Smooth muscle cell (in vitro differentiated cells): ENCODE measurements around the gene SIPA1. TPM values are rescaled to one million over a fixed set of nuclear protein-coding genes. Genes with fewer than 3 reads are reported as not detected.

Experiments used
- DNase-seq: peaks from one replicate; lab custom pipeline; 2025; ENCODE audit not compliant: unreplicated experiment; lab: John Stamatoyannopoulos, UW
- H2AFZ ChIP-seq: fragments of 200-600 bp; sonication (generic); 2 replicates; pipeline ENCODE4 v1.6.0; 2016; ENCODE audit warnings: antibody characterized with exemption, low read depth, mild to moderate bottlenecking
- H3F3A ChIP-seq: fragments of 200-600 bp; sonication (generic); 2 replicates; pipeline ENCODE4 v1.6.0; 2017; ENCODE audit warnings: antibody characterized with exemption, low read depth
- H3K27ac ChIP-seq: fragments of 200-600 bp; sonication (generic); 2 replicates; pipeline ENCODE4 v1.5.1; 2016; ENCODE audit warnings: low read depth, mild to moderate bottlenecking
- H3K27me3 ChIP-seq: fragments of 200-600 bp; sonication (generic); 2 replicates; pipeline ENCODE4 v1.6.1; 2016; ENCODE audit warnings: low read depth, mild to moderate bottlenecking
- H3K36me3 ChIP-seq: fragments of 200-600 bp; sonication (generic); 2 replicates; pipeline ENCODE4 v1.5.1; 2016; ENCODE audit warnings: low read depth
- H3K4me1 ChIP-seq: fragments of 200-600 bp; sonication (generic); 2 replicates; pipeline ENCODE4 v1.5.1; 2016; ENCODE audit warnings: low read depth
- H3K4me2 ChIP-seq: fragments of 200-600 bp; sonication (generic); 2 replicates; pipeline ENCODE4 v1.6.0; 2016; ENCODE audit warnings: mild to moderate bottlenecking
- H3K4me3 ChIP-seq: fragments of 200-600 bp; sonication (generic); 2 replicates; pipeline ENCODE4 v1.5.1; 2016; ENCODE audit warnings: mild to moderate bottlenecking
- H3K79me2 ChIP-seq: fragments of 200-600 bp; sonication (generic); 2 replicates; pipeline ENCODE4 v1.6.0; 2016; ENCODE audit warnings: low read depth, mild to moderate bottlenecking
- H3K9ac ChIP-seq: fragments of 200-600 bp; sonication (generic); 2 replicates; pipeline ENCODE4 v1.6.0; 2016; ENCODE audit warnings: low read depth
- H3K9me3 ChIP-seq: fragments of 200-600 bp; sonication (generic); replicated peaks from 2 replicates; pipeline ENCODE4 v1.5.1; 2016; ENCODE audit warnings: low read depth
- H4K20me1 ChIP-seq: fragments of 200-600 bp; sonication (generic); 2 replicates; pipeline ENCODE4 v1.6.0; 2016; ENCODE audit warnings: low read depth
- WGBS: methylation state at CpG from one replicate; pipeline ENCODE4 v1.1.7; 2016; ENCODE audit warnings: low lambda C conversion rate; 5-methylcytosine and 5-hydroxymethylcytosine counted together
- polyA plus RNA-seq: library from polyadenylated mRNA; unstranded; fragments of >200 nt; fragmentation: Nextera tagmentation; extraction: Ambion mirVana; gene quantifications from 2 replicates; pipeline ENCODE4 v1.2.1, GENCODE V29; 2016
- total RNA-seq: library from RNA; depleted of rRNA; stranded (reverse); fragments of >200 nt; gene quantifications from 2 replicates; pipeline ENCODE4 v1.2.3, GENCODE V29; 2014
- TF ChIP-seq, protein P1 (sequence below): fragments of 200-600 bp; sonication (generic); IDR thresholded peaks from 2 replicates; pipeline ENCODE4 v1.5.1; 2017; ENCODE audit warnings: borderline replicate concordance, mild to moderate bottlenecking, antibody characterized with exemption; ENCODE audit not compliant: insufficient read depth, poor library complexity, severe bottlenecking

Gene SIPA1
- total and polyA plus RNA-seq, 2 experiments from 2014 or later = 9.8 to 67.6 TPM

DNA sequence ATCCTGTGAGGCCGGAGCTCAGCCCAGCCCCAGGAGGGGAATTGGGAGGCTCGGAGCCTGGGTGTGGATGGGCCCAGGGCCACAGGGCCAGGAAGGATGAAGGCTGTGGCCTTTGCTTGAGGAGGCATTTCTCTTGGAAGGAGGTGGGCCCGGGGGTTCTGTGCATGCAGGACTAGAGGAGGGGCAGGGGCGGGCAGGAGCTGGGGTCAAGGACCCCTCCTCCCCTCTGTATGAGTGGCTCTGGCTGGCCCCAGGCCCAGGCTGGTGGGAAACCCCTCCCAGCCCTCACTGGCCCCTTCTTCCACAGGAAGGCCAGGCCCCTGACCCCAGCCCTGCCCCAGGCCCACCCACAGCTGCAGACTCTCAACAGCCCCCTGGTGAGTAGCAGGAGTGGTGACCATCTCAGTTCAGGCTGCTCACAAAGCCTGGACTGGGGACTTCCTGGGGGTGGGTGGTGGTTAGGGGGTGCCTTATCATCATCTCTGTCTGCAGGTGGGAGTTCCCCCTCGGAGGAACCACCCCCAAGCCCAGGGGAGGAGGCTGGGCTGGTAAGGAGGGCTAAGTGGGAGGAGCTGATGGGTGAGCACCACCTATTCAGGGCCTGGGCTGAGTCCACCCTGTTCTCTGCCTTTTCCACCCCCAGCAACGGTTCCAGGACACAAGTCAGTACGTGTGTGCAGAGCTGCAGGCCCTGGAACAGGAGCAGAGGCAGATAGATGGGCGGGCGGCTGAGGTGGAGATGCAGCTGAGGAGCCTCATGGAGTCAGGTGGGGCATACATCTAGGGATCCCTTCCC, 48.3 kb upstream of the SIPA1 start:
- H3K27ac ChIP-seq = no peak overlapping the region
- no peaks in the 10 kb centered on the region for H3K79me2 ChIP-seq
- H3K4me3 ChIP-seq = no peak overlapping the region
- no peak overlapping the region for H3K4me2 ChIP-seq
- no peaks in the 10 kb centered on the region for H3K36me3 ChIP-seq
- H2AFZ ChIP-seq = no peak overlapping the region
- 90% methylated on average over 8 of the region's 9 CpGs for WGBS
- H3K27me3 ChIP-seq = peaks cover 2% of the 10 kb centered on the region
- no peaks in the 10 kb centered on the region for H4K20me1 ChIP-seq
- DNase-seq = no peak
- H3F3A ChIP-seq = peaks cover 5% of the 10 kb centered on the region
- no peaks in the 10 kb centered on the region for H3K9me3 ChIP-seq
- TF ChIP-seq, protein P1, sequence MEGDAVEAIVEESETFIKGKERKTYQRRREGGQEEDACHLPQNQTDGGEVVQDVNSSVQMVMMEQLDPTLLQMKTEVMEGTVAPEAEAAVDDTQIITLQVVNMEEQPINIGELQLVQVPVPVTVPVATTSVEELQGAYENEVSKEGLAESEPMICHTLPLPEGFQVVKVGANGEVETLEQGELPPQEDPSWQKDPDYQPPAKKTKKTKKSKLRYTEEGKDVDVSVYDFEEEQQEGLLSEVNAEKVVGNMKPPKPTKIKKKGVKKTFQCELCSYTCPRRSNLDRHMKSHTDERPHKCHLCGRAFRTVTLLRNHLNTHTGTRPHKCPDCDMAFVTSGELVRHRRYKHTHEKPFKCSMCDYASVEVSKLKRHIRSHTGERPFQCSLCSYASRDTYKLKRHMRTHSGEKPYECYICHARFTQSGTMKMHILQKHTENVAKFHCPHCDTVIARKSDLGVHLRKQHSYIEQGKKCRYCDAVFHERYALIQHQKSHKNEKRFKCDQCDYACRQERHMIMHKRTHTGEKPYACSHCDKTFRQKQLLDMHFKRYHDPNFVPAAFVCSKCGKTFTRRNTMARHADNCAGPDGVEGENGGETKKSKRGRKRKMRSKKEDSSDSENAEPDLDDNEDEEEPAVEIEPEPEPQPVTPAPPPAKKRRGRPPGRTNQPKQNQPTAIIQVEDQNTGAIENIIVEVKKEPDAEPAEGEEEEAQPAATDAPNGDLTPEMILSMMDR = no peak
- no peak overlapping the region for H3K9ac ChIP-seq
- peaks cover 16% of the 10 kb centered on the region for H3K4me1 ChIP-seq

DNA sequence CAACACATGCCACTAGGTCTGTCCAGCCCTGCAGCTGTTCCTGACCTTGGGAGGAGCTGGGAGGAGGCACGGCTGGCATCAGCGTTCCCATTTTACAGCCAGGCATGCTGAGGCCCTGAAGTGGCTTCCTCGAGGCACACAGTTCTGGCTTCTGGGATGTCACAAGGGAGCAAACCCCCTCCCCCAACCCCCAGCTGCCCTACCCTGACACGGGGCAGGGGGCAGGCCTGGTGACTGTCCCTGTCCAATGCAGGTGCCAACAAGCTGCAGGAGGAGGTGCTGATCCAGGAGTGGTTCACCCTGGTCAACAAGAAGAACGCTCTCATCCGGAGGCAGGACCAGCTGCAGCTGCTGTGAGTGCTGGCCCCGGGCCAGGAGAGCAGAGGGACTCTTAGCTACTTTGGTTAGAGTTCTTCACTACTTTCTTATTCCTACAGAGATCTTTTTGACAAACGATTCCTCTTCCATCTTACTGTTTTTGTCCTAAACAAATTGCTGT, 47.6 kb upstream of the SIPA1 start:
- Histone ChIP-seq H3K4me1 (peaks cover 16% of the 10 kb centered on the region), H3K36me3 (no peaks in the 10 kb centered on the region), H4K20me1 (no peaks in the 10 kb centered on the region), H3K27ac (no peak overlapping the region), H2AFZ (no peak overlapping the region), H3K4me3 (no peak overlapping the region), H3K9me3 (no peaks in the 10 kb centered on the region), H3K9ac (no peak overlapping the region), H3K79me2 (no peaks in the 10 kb centered on the region), H3K27me3 (no peaks in the 10 kb centered on the region), H3K4me2 (no peak overlapping the region), H3F3A (peaks cover 5% of the 10 kb centered on the region)
- TF ChIP-seq, protein P1 = no peak
- DNase-seq = no peak
- 91% methylated on average over 8 of the region's 8 CpGs for WGBS

DNA sequence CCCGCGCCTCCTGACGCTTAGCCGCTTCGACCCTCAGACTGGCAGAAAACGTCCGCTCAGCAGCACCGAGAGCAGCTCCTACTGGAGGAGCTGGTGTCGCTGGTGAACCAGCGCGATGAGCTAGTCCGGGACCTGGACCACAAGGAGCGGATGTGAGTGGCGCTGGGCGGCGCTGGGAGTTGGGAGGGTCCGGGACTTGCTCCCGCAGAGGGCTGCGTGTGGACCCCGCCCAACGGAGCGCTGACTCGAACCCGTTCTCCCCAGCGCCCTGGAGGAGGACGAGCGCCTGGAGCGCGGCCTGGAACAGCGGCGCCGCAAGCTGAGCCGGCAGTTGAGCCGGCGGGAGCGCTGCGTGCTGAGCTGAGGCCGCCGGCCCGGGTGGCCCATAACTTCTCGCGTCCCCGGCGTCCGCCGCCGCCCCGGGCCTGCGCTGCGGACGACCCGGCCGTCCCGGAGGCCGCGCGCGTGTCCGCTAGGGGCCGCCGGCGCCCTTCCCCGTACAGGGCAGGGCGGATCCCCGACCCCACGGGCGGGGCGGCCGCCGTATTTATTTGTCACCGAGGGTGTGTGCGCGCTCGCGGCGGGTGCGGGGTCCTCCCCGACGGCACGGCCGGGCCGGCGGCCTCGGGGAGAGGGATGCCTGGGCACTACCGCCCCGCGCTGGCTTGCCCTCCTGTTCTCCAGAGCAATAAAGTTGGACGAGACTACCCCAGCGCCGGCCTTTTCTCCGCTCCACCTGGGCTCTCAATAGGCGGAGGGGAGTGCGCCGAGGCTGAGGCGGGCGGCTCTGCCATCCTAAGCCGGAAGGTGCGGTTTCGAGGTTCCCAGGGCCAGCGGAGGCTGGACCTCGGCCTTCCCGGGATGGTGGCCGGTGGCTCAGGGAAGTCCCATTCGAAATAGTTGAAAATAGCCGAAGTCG, 45.7 kb upstream of the SIPA1 start:
- Histone ChIP-seq H3K4me3 (peak overlapping the region; percentile 40), H3K27ac (no peak overlapping the region), H2AFZ (no peak overlapping the region), H3K4me1 (peaks cover 16% of the 10 kb centered on the region), H4K20me1 (no peaks in the 10 kb centered on the region), H3F3A (peaks cover 5% of the 10 kb centered on the region), H3K79me2 (no peaks in the 10 kb centered on the region), H3K36me3 (no peaks in the 10 kb centered on the region), H3K9ac (no peak overlapping the region), H3K9me3 (no peaks in the 10 kb centered on the region), H3K4me2 (peak overlapping the region; percentile 82), H3K27me3 (no peaks in the 10 kb centered on the region)
- DNase-seq = peak; percentile 39
- 9% methylated on average over 101 of the region's 106 CpGs for WGBS
- TF ChIP-seq, protein P1 = peak; percentile 12
